DOHH2 (cell line): ENCODE measurements around the gene RABGEF1.

ENCODE experiments used
- H3F3A ChIP-seq: fragments of 200-600 bp; sonication (generic), shearing (Covaris generic); 2 replicates; pipeline ENCODE4 v1.6.0; 2016; ENCODE audit warnings: antibody characterized with exemption, mild to moderate bottlenecking; ENCODE audit not compliant: control insufficient read depth, insufficient read depth
- H3K27ac ChIP-seq: fragments of 200-600 bp; sonication (generic); 2 replicates; pipeline ENCODE4 v1.5.1; 2014; ENCODE audit warnings: low read depth, mild to moderate bottlenecking, low read length, moderate library complexity
- H3K27me3 ChIP-seq: fragments of 200-600 bp; sonication (generic); 2 replicates; pipeline ENCODE4 v1.6.1; 2014; ENCODE audit warnings: mild to moderate bottlenecking, low read length, mixed read lengths; ENCODE audit not compliant: control insufficient read depth
- H3K36me3 ChIP-seq: fragments of 200-600 bp; sonication (generic); 2 replicates; pipeline ENCODE4 v1.6.1; 2014; ENCODE audit warnings: mild to moderate bottlenecking, low read length, moderate library complexity, mixed read lengths; ENCODE audit not compliant: control insufficient read depth
- H3K4me1 ChIP-seq: fragments of 200-600 bp; sonication (generic); 2 replicates; pipeline ENCODE4 v1.6.1; 2014; ENCODE audit warnings: mild to moderate bottlenecking, low read length, mixed read lengths; ENCODE audit not compliant: control insufficient read depth
- H3K4me2 ChIP-seq: fragments of 200-600 bp; sonication (generic); 2 replicates; pipeline ENCODE4 v1.6.0; 2014; ENCODE audit warnings: mild to moderate bottlenecking, low read length, moderate library complexity
- H3K4me3 ChIP-seq: fragments of 200-600 bp; sonication (generic); 2 replicates; pipeline ENCODE4 v1.5.1; 2014; ENCODE audit warnings: mild to moderate bottlenecking, low read length, mixed read lengths
- H3K79me2 ChIP-seq: fragments of 200-600 bp; sonication (generic); 2 replicates; pipeline ENCODE4 v1.6.1; 2014; ENCODE audit warnings: mild to moderate bottlenecking, low read length, mixed read lengths; ENCODE audit not compliant: control insufficient read depth
- H3K9me2 ChIP-seq: fragments of 200-600 bp; sonication (generic); replicated peaks from 2 replicates; pipeline ENCODE4 v1.6.1; 2014; ENCODE audit warnings: mild to moderate bottlenecking, low read length, mixed read lengths; ENCODE audit not compliant: control insufficient read depth
- H3K9me3 ChIP-seq: fragments of 200-600 bp; sonication (generic); 2 replicates; pipeline ENCODE4 v1.6.1; 2014; ENCODE audit warnings: antibody characterized with exemption, low read length, mixed read lengths; ENCODE audit not compliant: control insufficient read depth, insufficient read depth
- H4K20me1 ChIP-seq: fragments of 200-600 bp; sonication (generic); 2 replicates; pipeline ENCODE4 v1.6.0; 2014; ENCODE audit warnings: low read depth, mild to moderate bottlenecking, antibody characterized with exemption, low read length, moderate library complexity; ENCODE audit not compliant: control insufficient read depth, insufficient read depth
- CTCF ChIP-seq: fragments of 200-600 bp; sonication (generic); IDR thresholded peaks from one replicate; pipeline ENCODE4 v1.5.1; 2014; ENCODE audit warnings: antibody characterized with exemption, mild to moderate bottlenecking, low read depth, low read length; ENCODE audit not compliant: poor library complexity, severe bottlenecking
- EZH2phosphoT487 ChIP-seq: fragments of 200-600 bp; sonication (generic); IDR thresholded peaks from 2 replicates; pipeline ENCODE4 v1.6.1; 2017; ENCODE audit warnings: borderline replicate concordance, mild to moderate bottlenecking, antibody characterized with exemption, low read length, moderate library complexity, mixed read lengths

RABGEF1 gene

GRCh38 chr7:66860767-66861166 is 120.2 kb downstream of the RABGEF1 start:
- Histone ChIP-seq H3K9me3 (no peaks in the 10 kb centered on the region), H3K27ac (no peak overlapping the region), H3F3A (no peaks in the 10 kb centered on the region), H3K4me2 (no peak overlapping the region), H3K4me3 (no peak overlapping the region), H3K27me3 (no peaks in the 10 kb centered on the region), H3K36me3 (peaks cover 43% of the 10 kb centered on the region), H3K4me1 (no peaks in the 10 kb centered on the region), H3K79me2 (no peaks in the 10 kb centered on the region), H3K9me2 (no peaks in the 10 kb centered on the region), H4K20me1 (no peaks in the 10 kb centered on the region)
- no peak for TF ChIP-seq CTCF
- TF ChIP-seq EZH2phosphoT487 = no peak
